Cerebellar nuclear complex (tissue), 1 donor: ENCODE data around the gene CHD1.
A peak's percentile ranks its signal among the peaks of the same experiment; 100 is the strongest.
"Not testable (repeated sequence)": the region's sequence is repeated elsewhere in the genome, so short reads cannot be mapped to it uniquely, and the experiment has no call there.

ENCODE experiments used
- DNase-seq, 2 experiments: peaks; one replicate each; lab custom pipeline; 2025; lab: John Stamatoyannopoulos, UW

Gene CHD1

DNA sequence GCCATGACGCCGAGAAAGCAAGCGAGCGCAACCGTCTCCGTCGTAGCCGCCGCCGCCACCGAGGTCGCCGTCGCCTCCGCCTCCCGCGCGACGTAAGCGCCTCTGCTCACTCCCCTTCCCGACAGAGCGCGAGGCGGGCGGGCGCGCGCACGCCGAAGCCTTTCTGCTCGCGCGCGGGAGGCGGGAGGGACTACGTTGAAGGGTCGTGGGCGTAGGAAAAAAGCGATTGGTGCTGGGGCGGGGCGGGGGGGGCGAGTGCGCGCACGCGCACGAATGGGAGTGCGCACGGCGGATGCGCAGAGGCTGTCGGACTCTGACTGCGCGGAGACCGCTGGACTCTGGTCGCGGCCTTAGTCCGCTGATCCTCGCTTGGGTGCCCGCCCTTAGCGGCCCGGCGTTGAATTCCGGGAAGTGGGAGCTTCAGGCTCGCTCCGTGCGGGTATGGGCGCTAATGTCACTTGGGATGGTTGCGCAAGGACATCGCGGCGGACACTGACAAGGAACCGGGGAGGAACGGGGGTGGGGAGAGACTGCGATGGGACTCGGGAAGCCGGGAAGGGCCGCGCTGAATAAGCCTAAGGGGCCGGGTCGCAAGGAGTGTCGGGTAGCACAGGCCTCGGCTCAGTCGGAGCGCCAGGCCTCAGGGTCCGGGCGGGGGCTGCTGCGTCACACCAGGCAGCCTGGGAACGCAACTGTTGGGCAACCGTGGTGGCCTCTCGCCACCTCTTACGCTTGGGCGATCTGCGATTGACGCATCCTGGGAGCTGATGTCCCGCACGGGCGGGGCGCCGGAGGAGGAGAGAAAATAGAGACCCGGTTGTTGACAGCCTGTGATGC lies at the start of gene CHD1:
CHD1 (minus strand) TSS at position 135 of the 837 bp plus-strand sequence. CDS start 2,621 bp downstream, outside the sequence.
- peak; percentile 62 to 81 for DNase-seq

DNA sequence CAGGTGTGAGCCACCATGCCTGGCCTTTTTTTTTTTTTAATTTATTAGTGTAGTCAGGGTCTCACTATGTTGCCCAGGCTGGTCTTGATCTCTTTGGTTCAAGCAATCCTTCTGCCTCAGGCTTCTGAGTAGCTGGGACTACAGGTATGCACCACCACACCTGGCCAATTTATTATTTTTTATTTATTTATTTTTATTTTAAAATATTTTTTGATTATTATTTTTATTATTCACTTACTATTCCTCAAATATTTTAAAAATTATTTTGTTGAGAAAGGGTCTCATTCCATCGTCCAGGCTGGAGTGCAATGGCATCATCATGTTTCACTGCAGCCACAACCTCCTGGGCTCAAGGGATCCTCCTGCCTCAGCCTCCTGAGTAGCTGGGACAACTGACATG lies 49.7 kb upstream of the CHD1 start:
- no peak for DNase-seq

- no peak for DNase-seq
Observed at GRCh38 chr5:98977723-98978122, 48.9 kb upstream of the CHD1 start.

DNA sequence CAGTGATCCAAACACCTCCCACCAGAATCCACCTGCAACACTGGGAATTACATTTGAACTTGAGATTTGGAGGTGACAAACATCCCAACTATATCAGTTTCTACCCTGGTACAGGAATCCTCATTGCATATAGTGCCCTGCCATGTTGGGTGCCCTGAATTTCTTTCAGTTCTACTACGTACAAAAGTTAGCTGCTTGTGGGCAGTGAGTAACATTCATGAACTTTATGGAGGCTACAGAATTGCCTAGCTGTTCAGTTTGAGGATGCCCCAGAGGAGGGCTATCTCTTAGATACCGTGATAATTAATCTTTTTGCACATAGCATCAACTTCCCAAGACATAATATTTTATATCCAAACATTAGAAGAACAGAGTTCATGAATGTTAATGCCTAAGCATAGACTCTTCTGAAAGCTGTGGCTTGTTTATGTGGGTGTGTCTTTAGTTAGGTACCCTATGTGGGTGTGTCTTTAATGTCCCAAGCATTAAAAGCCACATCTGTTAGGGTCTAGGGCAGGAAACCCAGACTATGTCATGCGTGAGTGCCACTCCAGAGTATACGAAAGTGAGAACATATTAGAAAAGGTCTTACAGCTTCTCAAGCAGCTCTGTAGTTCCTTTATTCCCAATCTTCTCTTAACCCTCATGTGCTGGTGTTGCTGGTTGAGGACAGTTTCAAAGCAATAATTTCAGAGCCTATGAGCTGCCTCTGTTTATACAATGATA lies 47.0 kb upstream of the CHD1 start:
- no peak for DNase-seq

DNA sequence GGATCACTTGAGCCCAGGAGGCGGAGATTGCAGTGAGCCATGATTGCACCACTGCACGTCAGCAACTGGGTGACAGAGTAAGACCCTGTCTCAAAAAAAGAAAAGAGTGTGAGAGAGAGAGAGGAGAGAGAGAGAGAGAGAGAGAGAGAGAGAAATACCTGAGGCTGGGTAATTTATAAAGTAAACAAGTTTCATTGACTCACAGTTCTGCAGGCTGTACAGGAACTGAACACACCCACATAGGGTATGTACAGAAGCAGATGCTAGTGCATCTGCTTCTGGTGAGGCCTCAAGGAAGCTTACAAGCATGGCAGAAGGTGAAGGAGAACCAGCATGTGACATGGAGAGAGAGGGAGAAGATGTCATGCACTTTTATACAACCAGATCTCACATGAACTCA lies 46.4 kb upstream of the CHD1 start:
- DNase-seq, result no peak

DNA sequence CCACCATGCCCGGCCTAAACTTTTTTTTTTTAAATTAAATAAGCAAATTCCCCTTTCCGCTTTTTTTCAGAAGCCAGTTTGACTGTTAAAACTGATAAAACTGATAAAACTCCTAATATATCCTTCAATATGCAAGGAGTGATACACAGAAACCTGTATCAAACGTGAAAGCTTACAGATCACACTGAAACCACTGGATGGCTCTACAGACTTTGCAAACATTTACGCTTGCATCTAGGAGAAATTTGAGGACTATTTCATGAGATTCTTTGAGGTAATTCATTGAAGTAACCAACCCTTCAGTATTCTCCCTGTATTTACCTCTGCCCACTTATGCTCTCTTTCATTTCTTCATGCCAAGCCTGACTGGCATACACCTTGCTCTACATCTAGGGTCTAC lies 40.6 kb upstream of the CHD1 start:
- no peak for DNase-seq

DNA sequence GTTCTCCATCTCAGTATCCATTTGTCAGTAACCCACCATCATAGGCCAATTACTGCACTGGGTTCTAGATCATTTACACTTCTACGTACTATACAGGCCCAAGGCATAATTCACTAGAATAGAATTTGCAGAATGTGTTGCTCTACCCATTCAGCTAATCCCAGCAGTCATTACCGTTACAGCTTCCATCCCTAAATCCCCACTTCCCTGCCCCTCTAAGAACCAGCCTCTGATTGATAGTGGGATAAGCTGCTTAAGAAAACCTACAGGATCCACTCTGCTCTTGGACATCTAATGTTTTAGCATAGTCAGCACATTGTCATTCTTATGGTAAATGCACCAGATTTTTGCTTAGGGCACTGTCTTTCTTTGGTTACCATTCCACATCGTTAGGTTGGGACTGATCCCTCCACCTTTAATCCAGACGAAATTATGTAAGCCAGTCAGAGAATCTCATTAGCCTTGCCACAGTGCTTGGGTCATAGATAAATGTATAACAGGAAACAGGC lies 39.3 kb upstream of the CHD1 start:
- DNase-seq, result no peak

- no peak for DNase-seq
Observed at GRCh38 chr5:98965226-98965625, 36.4 kb upstream of the CHD1 start.

DNA sequence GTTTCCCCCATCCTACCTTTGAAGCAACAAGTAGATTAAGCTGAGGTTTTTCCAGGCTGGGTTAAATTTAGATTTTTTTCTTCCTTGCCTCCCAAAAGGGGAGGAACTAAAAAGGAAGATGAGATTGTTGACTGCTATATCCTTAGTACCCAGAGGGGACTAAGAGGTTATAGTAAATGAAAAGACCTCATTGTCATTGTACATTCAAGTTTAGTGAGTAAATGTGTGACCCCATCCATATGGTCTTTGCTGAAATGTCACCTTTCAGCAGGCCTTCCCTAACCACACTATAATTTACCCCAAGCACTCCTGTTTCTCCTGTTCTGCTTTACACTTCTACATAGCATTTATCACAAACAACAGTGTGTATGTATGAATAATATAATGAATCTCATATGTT lies 35.8 kb upstream of the CHD1 start:
- DNase-seq, result no peak

DNA sequence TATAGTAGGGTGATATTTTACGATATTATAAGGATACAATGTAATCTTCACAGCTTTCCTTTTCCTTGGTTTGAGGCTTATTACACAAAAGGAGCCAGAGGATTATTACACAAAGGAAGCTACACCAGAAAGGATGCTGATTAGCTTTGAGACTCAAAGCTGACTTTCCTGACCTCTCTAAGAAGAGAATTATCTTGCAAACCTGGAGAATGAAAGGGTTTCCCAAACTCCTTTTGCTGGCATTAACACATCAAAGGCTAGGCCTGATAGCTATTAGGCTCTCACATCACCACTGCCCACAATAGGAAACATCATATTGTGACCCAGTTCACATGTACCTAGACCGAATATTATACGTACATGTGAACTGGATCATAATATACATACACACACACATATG lies 34.2 kb upstream of the CHD1 start:
- DNase-seq, result no peak

GRCh38 chr5:98962587-98962986 lies 33.8 kb upstream of the CHD1 start:
- no peak for DNase-seq

- no peak for DNase-seq
Observed at GRCh38 chr5:98961665-98962344, 33.0 kb upstream of the CHD1 start.

DNA sequence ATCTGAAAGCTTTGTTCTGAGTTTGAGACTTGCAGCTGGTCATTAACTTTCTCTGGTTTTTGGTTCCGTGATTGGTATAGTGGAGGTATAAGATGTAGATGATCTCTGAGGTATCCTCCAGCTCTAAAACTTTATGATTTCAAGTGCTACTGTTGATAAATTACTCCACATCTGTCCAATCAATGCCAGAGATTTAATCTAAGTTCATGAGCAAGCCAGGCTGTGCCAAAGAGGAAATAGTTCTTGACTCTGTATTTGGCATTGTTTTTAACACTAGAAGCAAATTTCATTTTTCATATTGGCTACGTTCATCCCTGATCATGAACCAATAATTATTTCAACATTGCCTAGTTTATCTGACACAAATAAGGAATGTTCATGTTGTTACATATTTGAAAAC lies 28.5 kb upstream of the CHD1 start:
- no peak for DNase-seq

GRCh38 chr5:98955888-98956287 lies 27.1 kb upstream of the CHD1 start:
- DNase-seq, result not testable (repeated sequence)

- not testable (repeated sequence) for DNase-seq
Observed at GRCh38 chr5:98955471-98955870, 26.7 kb upstream of the CHD1 start.

- no peak for DNase-seq
Observed at GRCh38 chr5:98954392-98955028, 25.7 kb upstream of the CHD1 start.

DNA sequence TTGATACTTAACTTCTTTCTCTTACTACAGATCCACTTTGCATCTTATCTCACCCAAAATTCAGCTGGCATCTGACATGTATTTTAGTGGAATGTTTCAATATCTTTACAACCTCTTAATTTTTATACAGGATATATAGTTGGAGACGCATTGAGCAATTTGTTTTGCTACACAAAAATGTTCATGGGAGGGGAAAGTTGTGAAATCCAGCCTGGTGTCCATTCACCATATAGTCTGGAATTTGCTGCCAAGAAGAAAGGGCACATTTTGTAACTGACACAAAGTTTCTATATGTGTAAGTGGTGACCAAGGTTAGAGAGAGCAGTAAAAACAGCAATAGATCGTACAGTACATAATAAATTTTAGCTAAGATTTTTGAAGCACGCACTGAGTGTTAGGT lies 14.0 kb upstream of the CHD1 start:
- no peak for DNase-seq

GRCh38 chr5:98941131-98941883 lies 12.5 kb upstream of the CHD1 start:
- DNase-seq, result no peak

DNA sequence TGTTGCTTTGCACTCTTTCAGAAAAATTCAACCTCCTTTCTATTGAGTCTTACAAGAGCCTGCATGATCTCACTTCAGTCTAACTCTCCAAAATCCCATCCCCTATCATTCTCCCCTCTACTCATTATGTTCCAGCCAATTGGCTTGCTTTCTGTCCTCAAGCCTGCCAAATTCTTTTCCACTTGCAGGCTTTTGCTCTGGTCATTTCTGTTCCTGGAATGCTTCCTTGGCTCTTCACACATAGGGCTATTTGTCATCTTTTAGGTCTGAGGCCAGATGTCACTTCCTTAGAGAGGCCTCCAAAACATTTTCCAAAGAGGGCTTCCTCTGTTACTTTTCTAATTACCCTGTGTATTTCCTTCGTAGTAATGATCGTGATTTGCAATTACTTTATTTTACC lies 11.8 kb upstream of the CHD1 start:
- DNase-seq, result no peak

GRCh38 chr5:98938464-98938863 lies 9.7 kb upstream of the CHD1 start:
- no peak for DNase-seq

DNA sequence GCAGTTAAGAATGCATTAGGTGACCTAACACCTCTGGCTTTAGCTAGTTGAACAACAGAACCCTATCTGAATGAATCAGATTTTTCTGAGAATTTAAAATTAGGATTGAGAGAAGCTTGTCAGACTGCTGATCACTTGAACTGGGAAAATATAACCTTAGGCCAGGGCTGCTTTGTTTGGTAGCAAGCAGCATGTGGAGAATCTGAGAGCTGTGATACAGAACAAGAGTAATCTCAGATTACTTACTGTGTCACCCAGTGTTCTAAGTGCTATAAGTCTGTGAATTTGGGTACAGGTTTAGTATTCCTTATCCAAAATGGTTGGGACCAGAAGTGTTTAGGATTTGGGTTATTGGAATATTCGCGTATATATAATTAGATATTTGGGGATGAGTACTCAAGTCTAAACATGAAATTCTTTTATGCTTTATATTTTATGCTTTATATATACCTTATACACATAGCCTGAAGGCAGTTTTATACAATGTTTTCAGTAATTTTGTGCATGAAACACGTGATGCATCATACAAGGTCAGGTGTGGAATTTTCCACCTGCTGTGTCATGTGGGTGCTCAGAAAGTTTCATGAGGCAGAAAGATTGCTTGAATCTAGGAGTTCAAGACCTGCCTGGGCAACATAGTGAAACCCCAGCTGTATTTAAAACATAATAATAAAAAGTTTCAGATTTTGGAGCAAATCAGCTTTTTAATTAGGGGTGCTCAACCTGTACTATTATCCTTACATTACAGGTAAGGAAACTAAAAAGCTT lies 8.3 kb upstream of the CHD1 start:
- no peak for DNase-seq
